Caco-2 (cell line): ENCODE results near the gene GDF7. TPM values are rescaled to one million over a fixed set of nuclear protein-coding genes. Genes with fewer than 3 reads are reported as not detected.

Source experiments
- BruUV-seq: library from RNA; stranded (reverse); fragments of 400-500 nt; replicated peaks from 2 replicates; lab custom pipeline; 2021; lab: Mats Ljungman, UMichigan
- CTCF ChIA-PET: fragments of 300-600 bp; sonication (Branson Sonifier 250); formaldehyde crosslinking; loops from one replicate; lab custom pipeline; 2022; ENCODE audit warnings: antibody characterized with exemption; lab: Charles Lee
- POLR2A ChIA-PET: fragments of 300-600 bp; sonication (Branson Sonifier 250); formaldehyde crosslinking; loops from one replicate; lab custom pipeline; 2022; ENCODE audit warnings: antibody characterized with exemption; lab: Charles Lee
- DNase-seq, 2 experiments: peaks; one replicate each; pipeline versions ENCODE4 v3.0.0 to v3.0.0-alpha.2; 2020 to 2022
- H3K27me3 ChIP-seq: replicated peaks from 2 replicates; pipeline ENCODE4 v1.6.0; 2011; ENCODE audit warnings: low read length; ENCODE audit not compliant: control insufficient read depth, insufficient read depth
- H3K36me3 ChIP-seq: 2 replicates; pipeline ENCODE4 v1.5.1; 2011; ENCODE audit warnings: low read length; ENCODE audit not compliant: control insufficient read depth, insufficient read depth
- H3K4me1 ChIP-seq: fragments of 250-450 bp; sonication (Bioruptor Pico); 2 replicates; pipeline ENCODE4 v1.5.1; 2020; ENCODE audit warnings: mild to moderate bottlenecking
- H3K4me3 ChIP-seq: 2 replicates; pipeline ENCODE4 v1.5.1; 2011; ENCODE audit warnings: low read depth, mild to moderate bottlenecking, control low read depth, low read length
- H3K9me3 ChIP-seq: fragments of 250-450 bp; sonication (Bioruptor Pico); 2 replicates; pipeline ENCODE4 v1.5.1; 2020; ENCODE audit warnings: mild to moderate bottlenecking, moderate library complexity
- H3K27ac Mint-ChIP-seq: one replicate; pipeline ENCODE4 v1.8.0; 2022; ENCODE audit warnings: mixed read lengths; ENCODE audit not compliant: unreplicated experiment
- H3K27me3 Mint-ChIP-seq: one replicate; pipeline ENCODE4 v1.8.0; 2022; ENCODE audit warnings: mixed read lengths; ENCODE audit not compliant: insufficient read depth, unreplicated experiment
- H3K36me3 Mint-ChIP-seq: one replicate; pipeline ENCODE4 v1.8.0; 2022; ENCODE audit warnings: mild to moderate bottlenecking, mixed read lengths; ENCODE audit not compliant: insufficient read depth, unreplicated experiment
- H3K4me1 Mint-ChIP-seq: one replicate; pipeline ENCODE4 v1.8.0; 2022; ENCODE audit warnings: low read depth, mixed read lengths; ENCODE audit not compliant: unreplicated experiment
- H3K4me3 Mint-ChIP-seq: one replicate; pipeline ENCODE4 v1.8.0; 2022; ENCODE audit warnings: mild to moderate bottlenecking, moderate library complexity, mixed read lengths; ENCODE audit not compliant: unreplicated experiment
- H3K9me3 Mint-ChIP-seq: one replicate; pipeline ENCODE4 v1.8.0; 2022; ENCODE audit warnings: mixed read lengths; ENCODE audit not compliant: unreplicated experiment
- CTCF ChIP-seq, 2 experiments: fragments of 200-600 bp in 1 of 2; IDR thresholded peaks; 1 replicate in 1 of 2; 2 replicates in 1 of 2; pipeline versions ENCODE4 v1.5.1 to v1.8.0; 2011 to 2022; ENCODE audit warnings: antibody characterized with exemption in 1 of 2, control low read depth in 1 of 2, inconsistent platforms in 1 of 2, low read depth in 1 of 2, low read length in 1 of 2, mild to moderate bottlenecking in 1 of 2, moderate library complexity in 1 of 2; ENCODE audit not compliant: insufficient read depth in 1 of 2, severe bottlenecking in 1 of 2, unreplicated experiment in 1 of 2
- intact Hi-C: fragments of 100-400 bp; cut with micrococcal nuclease; formaldehyde crosslinking; loops from one replicate; pipeline ENCODE4 v1.10.0; 2022; ENCODE audit not compliant: unreplicated experiment
- total RNA-seq: library from RNA; stranded (reverse); gene quantifications from 2 replicates; pipeline ENCODE4 v1.2.3, GENCODE V29; 2022

Gene GDF7
- total RNA-seq, 1 experiment from 2014 or later: 1.7 TPM

DNA sequence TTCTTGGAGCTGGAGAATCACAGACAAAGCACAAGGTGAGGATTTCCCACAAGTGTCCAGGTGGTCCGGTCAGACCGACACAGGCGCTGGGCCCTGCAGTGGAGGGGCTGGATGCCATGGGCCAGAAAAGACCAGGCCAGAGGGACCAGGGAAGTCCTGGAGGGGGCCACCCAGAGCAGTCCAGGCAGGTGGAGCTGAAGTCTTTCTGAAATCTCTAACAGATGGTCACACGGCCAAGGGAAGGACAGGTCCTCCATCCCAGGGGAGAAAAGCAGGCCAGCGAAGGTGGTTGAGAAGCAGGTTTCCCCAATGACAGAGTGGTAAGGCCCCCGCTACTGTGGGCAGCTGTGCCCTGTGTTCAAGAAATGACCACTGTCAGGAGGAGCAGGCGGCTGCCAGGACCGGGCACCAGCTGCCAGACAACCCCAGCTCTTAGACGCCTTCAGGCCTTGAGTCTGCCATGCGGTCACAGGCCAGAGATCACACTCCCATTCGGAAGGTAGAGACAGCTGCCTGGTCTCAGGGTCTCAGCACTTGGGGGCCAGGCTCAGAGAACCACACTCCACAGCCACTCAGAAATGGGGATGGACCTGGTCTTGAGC lies 42.0 kb upstream of the GDF7 start:
- H3K4me1 Mint-ChIP-seq: no peaks in the 10 kb centered on the region
- H3K36me3 Mint-ChIP-seq: no peaks in the 10 kb centered on the region
- H3K4me3 Mint-ChIP-seq: no peak overlapping the region
- Histone ChIP-seq H3K36me3 (peaks cover 2% of the 10 kb centered on the region), H3K9me3 (no peaks in the 10 kb centered on the region), H3K4me1 (no peaks in the 10 kb centered on the region), H3K27me3 (no peaks in the 10 kb centered on the region), H3K4me3 (no peak overlapping the region)
- H3K9me3 Mint-ChIP-seq: no peaks in the 10 kb centered on the region
- H3K27me3 Mint-ChIP-seq: no peaks in the 10 kb centered on the region
- CTCF ChIA-PET: no interaction called here
- TF ChIP-seq CTCF (IDR thresholded peaks at IDR 0.05; ENCODE audit: insufficient read depth in 1 of 2, low read depth in 1 of 2, low read length in 1 of 2, severe bottlenecking in 1 of 2, unreplicated experiment in 1 of 2): no peak
- BruUV-seq: no TSS peak
- H3K27ac Mint-ChIP-seq: no peak overlapping the region
- intact Hi-C loops: no loop called here
- DNase-seq: no peak
- POLR2A ChIA-PET: no interaction called here

DNA sequence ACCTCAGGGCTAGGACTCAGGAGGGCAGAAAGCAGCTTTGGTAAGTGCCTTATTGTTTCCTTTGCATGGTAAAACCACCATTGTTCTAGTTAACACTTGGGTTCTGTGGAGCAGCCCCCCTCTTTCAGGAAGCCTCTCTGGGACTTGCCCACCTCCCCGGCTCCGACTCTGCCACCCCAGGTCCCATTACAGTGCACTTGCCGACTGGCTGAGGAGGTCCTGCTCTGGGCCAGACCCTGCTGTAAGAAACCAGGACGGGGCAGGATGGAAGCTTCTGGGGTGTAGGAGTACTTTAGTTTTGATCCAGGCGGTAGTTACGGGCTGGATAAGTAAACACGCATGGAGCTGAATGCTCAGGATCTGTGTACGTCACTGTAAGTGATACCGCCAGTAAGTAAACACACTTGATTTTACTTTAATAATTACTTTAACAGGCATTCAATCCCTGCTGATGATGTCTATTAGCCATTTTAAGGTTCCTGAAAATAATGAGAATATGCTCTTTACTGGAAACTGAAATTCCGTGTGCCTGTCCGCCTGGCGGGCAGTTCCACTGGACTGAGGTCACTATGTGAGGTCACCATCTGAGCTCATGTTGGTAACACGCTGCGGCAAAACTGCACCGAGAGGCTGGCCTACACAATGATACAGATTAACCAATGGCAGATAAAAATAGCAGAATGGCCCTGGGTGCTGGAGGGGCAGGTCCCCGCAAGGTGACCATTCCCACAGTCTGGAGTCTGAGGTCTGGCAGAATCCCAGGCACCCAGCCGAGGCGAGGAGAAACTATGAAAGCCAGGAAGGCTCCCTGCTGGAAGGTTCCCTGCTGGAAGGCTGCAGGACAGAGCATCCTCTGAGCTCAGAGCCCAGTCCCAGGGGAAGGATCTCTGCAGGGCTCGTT lies 41.2 kb upstream of the GDF7 start:
- no peaks in the 10 kb centered on the region for H3K9me3 Mint-ChIP-seq
- no peak for TF ChIP-seq CTCF (IDR thresholded peaks at IDR 0.05; ENCODE audit: insufficient read depth in 1 of 2, low read depth in 1 of 2, low read length in 1 of 2, severe bottlenecking in 1 of 2, unreplicated experiment in 1 of 2)
- H3K4me1 Mint-ChIP-seq: no peaks in the 10 kb centered on the region
- no peaks in the 10 kb centered on the region for H3K36me3 Mint-ChIP-seq
- POLR2A ChIA-PET: no interaction called here
- H3K9me3 ChIP-seq: no peaks in the 10 kb centered on the region
- H3K27me3 ChIP-seq: no peaks in the 10 kb centered on the region
- CTCF ChIA-PET: interaction anchor here (0.5 kb wide), 1 partner anchor 118 kb away, joined by 4 read pairs; no protein-coding TSS in a partner anchor
- no peak for DNase-seq
- no peaks in the 10 kb centered on the region for H3K4me1 ChIP-seq
- no peaks in the 10 kb centered on the region for H3K27me3 Mint-ChIP-seq
- no peak overlapping the region for H3K4me3 ChIP-seq
- no peak overlapping the region for H3K4me3 Mint-ChIP-seq
- BruUV-seq: no TSS peak
- H3K27ac Mint-ChIP-seq: no peak overlapping the region
- H3K36me3 ChIP-seq: peaks cover 2% of the 10 kb centered on the region
- intact Hi-C loops: no loop called here

GRCh38 chr2:20626392-20626697 lies 40.6 kb upstream of the GDF7 start:
- Histone ChIP-seq H3K4me1 (no peaks in the 10 kb centered on the region), H3K9me3 (no peaks in the 10 kb centered on the region), H3K4me3 (no peak overlapping the region), H3K27me3 (no peaks in the 10 kb centered on the region), H3K36me3 (no peaks in the 10 kb centered on the region; the same call in none of the 2 replicates)
- no peak for TF ChIP-seq CTCF (IDR thresholded peaks at IDR 0.05; ENCODE audit: insufficient read depth in 1 of 2, low read depth in 1 of 2, low read length in 1 of 2, severe bottlenecking in 1 of 2, unreplicated experiment in 1 of 2)
- Mint-ChIP-seq H3K36me3 (no peaks in the 10 kb centered on the region), H3K27me3 (no peaks in the 10 kb centered on the region), H3K4me1 (no peaks in the 10 kb centered on the region), H3K9me3 (no peaks in the 10 kb centered on the region), H3K27ac (no peak overlapping the region), H3K4me3 (no peak overlapping the region)
- POLR2A ChIA-PET: no interaction called here
- CTCF ChIA-PET: interaction anchor here (0.5 kb wide), 1 partner anchor 118 kb away, joined by 4 read pairs; no protein-coding TSS in a partner anchor
- BruUV-seq: no TSS peak
- no peak for DNase-seq
- intact Hi-C loops: no loop called here
